ENCODE results near the gene FOXB2.
"Not testable (repeated sequence)": the region's sequence is repeated elsewhere in the genome, so short reads cannot be mapped to it uniquely, and the experiment has no call there.

FOXB2 gene

GRCh38 chr9:77040340-77040739 is 20.9 kb downstream of the FOXB2 start:
- Histone ChIP-seq H3K27ac (no peak overlapping the region), H3K4me3 (no peak overlapping the region)

- not testable (repeated sequence) for H3K27ac ChIP-seq, H3K4me3 ChIP-seq
Measured at GRCh38 chr9:77043743-77044142, 24.3 kb downstream of the FOXB2 start.

- H3K27ac ChIP-seq, H3K4me3 ChIP-seq: not testable (repeated sequence)
Measured at GRCh38 chr9:77060681-77061080, 41.2 kb downstream of the FOXB2 start.

- no peak overlapping the region for H3K27ac ChIP-seq
- no peak overlapping the region for H3K4me3 ChIP-seq
Measured at GRCh38 chr9:77063645-77064285, 44.3 kb downstream of the FOXB2 start.

GRCh38 chr9:77066388-77066787 is 46.9 kb downstream of the FOXB2 start:
- Histone ChIP-seq H3K4me3 (no peak overlapping the region), H3K27ac (no peak overlapping the region)

All from skin epidermis (tissue), 12 donors.